ENCODE measurements around the gene SMG6. TPM values are rescaled to one million over a fixed set of nuclear protein-coding genes. Genes with fewer than 3 reads are reported as not detected.

SMG6 gene
- total RNA-seq, 1 donor = 42.7 TPM

DNA sequence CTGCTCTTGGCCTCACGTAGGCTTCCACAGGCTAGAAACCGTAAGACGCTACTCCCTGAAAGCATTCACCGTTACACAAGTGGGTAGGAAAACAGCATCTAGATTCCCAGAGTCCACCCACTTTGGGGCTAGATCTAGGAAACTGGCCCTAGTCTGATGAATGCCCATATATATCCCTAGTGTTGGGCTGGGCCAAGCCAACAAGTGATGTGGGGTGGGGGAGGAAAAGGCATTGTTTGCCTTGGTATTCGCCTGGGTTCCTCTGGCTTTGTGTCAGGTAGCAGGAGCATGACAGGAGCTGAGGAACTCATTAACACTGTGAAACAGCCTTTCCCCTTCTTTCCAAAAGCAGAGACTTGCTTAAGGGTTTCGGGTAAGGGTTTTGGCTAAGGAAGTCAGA is 112.4 kb downstream of the SMG6 start:
- Histone ChIP-seq H3K27ac (ENCODE audit: low read depth, low read length) (peak overlapping the region; percentile 83), H3K79me2 (ENCODE audit: insufficient read depth, low read length) (no peaks in the 10 kb centered on the region), H3K27me3 (ENCODE audit: insufficient read depth, low read length) (no peaks in the 10 kb centered on the region), H4K20me1 (ENCODE audit: insufficient read depth, low read length) (no peaks in the 10 kb centered on the region), H3K36me3 (ENCODE audit: insufficient read depth, low read length) (peaks cover 28% of the 10 kb centered on the region), H3K4me2 (ENCODE audit: insufficient read depth, low read length) (no peak overlapping the region), H3K9me3 (ENCODE audit: low read depth, low read length) (no peaks in the 10 kb centered on the region), H3K4me1 (ENCODE audit: insufficient read depth, low read length) (peaks cover 34% of the 10 kb centered on the region), H2AFZ (ENCODE audit: low read length) (no peak overlapping the region), H3K4me3 (ENCODE audit: insufficient read depth, low read length) (no peak overlapping the region)
- no peak for DNase-seq (ENCODE audit: insufficient read length, low spot score, missing footprints)
- TF ChIP-seq, protein P1, sequence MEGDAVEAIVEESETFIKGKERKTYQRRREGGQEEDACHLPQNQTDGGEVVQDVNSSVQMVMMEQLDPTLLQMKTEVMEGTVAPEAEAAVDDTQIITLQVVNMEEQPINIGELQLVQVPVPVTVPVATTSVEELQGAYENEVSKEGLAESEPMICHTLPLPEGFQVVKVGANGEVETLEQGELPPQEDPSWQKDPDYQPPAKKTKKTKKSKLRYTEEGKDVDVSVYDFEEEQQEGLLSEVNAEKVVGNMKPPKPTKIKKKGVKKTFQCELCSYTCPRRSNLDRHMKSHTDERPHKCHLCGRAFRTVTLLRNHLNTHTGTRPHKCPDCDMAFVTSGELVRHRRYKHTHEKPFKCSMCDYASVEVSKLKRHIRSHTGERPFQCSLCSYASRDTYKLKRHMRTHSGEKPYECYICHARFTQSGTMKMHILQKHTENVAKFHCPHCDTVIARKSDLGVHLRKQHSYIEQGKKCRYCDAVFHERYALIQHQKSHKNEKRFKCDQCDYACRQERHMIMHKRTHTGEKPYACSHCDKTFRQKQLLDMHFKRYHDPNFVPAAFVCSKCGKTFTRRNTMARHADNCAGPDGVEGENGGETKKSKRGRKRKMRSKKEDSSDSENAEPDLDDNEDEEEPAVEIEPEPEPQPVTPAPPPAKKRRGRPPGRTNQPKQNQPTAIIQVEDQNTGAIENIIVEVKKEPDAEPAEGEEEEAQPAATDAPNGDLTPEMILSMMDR (IDR thresholded peaks at IDR 0.05; ENCODE audit: extremely low read depth, low read depth, low read length) = no peak

DNA sequence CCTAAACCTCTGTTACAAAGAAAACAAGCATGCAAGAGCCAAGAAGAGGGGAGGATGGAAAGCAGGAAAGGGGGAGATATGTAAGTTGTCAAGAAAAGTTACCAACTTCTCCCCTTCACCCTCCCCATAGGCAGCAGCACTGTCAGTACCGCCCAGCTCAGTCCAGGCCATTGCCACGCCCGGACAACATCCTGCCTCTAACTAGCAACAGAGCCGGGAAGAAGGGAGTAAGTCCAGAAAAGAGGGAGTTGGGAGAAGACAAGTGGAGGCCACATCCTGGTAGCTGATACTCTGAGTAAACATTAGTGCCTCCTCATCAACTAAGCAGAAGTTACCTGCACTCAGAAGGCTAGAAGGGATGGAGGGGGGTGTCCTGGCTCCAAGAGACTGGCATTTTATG is 113.6 kb downstream of the SMG6 start:
- Histone ChIP-seq H3K4me2 (ENCODE audit: insufficient read depth, low read length) (no peak overlapping the region), H3K27ac (ENCODE audit: low read depth, low read length) (peak overlapping the region; percentile 42), H3K4me3 (ENCODE audit: insufficient read depth, low read length) (no peak overlapping the region)

DNA sequence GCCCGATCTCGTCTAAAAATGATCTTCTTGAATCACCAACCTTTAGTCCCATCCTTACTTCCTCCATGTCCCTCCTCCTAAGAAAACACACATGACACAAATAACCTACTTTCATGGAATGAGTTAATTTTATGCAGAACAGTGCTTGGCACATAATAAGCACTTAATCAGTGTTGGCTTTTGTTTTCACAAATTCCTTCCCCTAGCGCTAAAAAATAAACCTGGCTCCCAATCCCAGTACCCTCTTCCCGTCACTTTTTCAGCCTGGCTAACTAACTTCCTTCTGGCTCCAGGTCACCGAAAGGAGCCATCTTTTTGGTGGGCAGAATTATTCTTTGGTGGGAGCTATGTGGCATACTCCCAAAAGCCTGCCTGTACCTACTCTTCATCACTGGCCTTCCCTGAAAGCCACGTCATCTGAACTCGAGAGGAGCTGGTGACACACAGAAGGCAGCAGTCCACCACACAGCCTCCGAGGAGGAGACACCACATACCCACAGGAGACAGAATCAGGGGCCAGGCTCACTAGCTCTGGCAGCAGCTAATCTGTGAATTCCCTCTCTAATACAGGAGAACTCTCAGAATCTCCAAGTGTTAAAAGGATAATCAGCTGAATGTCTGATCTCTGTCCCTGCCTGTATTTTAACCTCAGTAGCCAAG is 114.5 kb downstream of the SMG6 start:
- Histone ChIP-seq H3K4me3 (ENCODE audit: insufficient read depth, low read length) (no peak overlapping the region), H4K20me1 (ENCODE audit: insufficient read depth, low read length) (no peaks in the 10 kb centered on the region), H3K4me1 (ENCODE audit: insufficient read depth, low read length) (peaks cover 31% of the 10 kb centered on the region), H3K4me2 (ENCODE audit: insufficient read depth, low read length) (no peak overlapping the region), H3K79me2 (ENCODE audit: insufficient read depth, low read length) (no peaks in the 10 kb centered on the region), H3K9me3 (ENCODE audit: low read depth, low read length) (no peaks in the 10 kb centered on the region), H3K36me3 (ENCODE audit: insufficient read depth, low read length) (peaks cover 40% of the 10 kb centered on the region), H3K27ac (ENCODE audit: low read depth, low read length) (peak overlapping the region; percentile 42), H2AFZ (ENCODE audit: low read length) (no peak overlapping the region), H3K27me3 (ENCODE audit: insufficient read depth, low read length) (no peaks in the 10 kb centered on the region)
- TF ChIP-seq, protein P1 (IDR thresholded peaks at IDR 0.05; ENCODE audit: extremely low read depth, low read depth, low read length) = no peak
- no peak for DNase-seq (ENCODE audit: insufficient read length, low spot score, missing footprints)

More for the DNA sequence above, 113.6 kb downstream of the SMG6 start:
- H3K4me1 ChIP-seq (ENCODE audit: insufficient read depth, low read length) = peaks cover 31% of the 10 kb centered on the region
- no peaks in the 10 kb centered on the region for H3K79me2 ChIP-seq (ENCODE audit: insufficient read depth, low read length)
- no peaks in the 10 kb centered on the region for H3K9me3 ChIP-seq (ENCODE audit: low read depth, low read length)
- H3K36me3 ChIP-seq (ENCODE audit: insufficient read depth, low read length) = peaks cover 38% of the 10 kb centered on the region
- DNase-seq (ENCODE audit: insufficient read length, low spot score, missing footprints) = no peak
- TF ChIP-seq, protein P1 (IDR thresholded peaks at IDR 0.05; ENCODE audit: extremely low read depth, low read depth, low read length) = no peak
- H4K20me1 ChIP-seq (ENCODE audit: insufficient read depth, low read length) = no peaks in the 10 kb centered on the region
- H2AFZ ChIP-seq (ENCODE audit: low read length) = no peak overlapping the region
- no peaks in the 10 kb centered on the region for H3K27me3 ChIP-seq (ENCODE audit: insufficient read depth, low read length)

DNA sequence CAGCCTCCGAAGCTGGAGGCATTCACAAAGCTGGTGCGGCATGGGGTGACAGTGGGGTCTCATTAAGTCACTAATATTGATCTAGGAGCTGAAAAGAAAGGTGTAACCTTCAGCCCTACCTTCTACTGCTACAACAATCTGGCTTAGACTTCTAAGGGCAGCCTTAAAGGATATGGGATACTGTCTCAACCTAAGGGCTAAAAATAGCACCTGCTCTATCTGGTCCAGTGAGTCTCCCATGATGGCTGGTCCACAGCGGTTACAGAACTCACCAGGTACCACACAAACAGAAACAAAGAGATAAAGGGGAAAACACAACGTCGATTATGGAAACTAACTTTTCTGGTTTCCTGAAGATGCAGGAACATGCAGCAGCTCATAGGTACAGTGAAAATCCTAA is 115.8 kb downstream of the SMG6 start:
- Histone ChIP-seq H3K27ac (ENCODE audit: low read depth, low read length) (no peak overlapping the region), H3K4me3 (ENCODE audit: insufficient read depth, low read length) (no peak overlapping the region), H3K4me2 (ENCODE audit: insufficient read depth, low read length) (no peak overlapping the region), H3K27me3 (ENCODE audit: insufficient read depth, low read length) (no peaks in the 10 kb centered on the region), H3K4me1 (ENCODE audit: insufficient read depth, low read length) (peaks cover 22% of the 10 kb centered on the region), H4K20me1 (ENCODE audit: insufficient read depth, low read length) (no peaks in the 10 kb centered on the region), H3K9me3 (ENCODE audit: low read depth, low read length) (no peaks in the 10 kb centered on the region), H3K79me2 (ENCODE audit: insufficient read depth, low read length) (no peaks in the 10 kb centered on the region), H3K36me3 (ENCODE audit: insufficient read depth, low read length) (peaks cover 40% of the 10 kb centered on the region), H2AFZ (ENCODE audit: low read length) (no peak overlapping the region)
- DNase-seq (ENCODE audit: insufficient read length, low spot score, missing footprints) = no peak
- TF ChIP-seq, protein P1 (IDR thresholded peaks at IDR 0.05; ENCODE audit: extremely low read depth, low read depth, low read length) = no peak

Data from osteoblast (primary cell).